Endodermal cell (in vitro differentiated cells): Measurements from ENCODE around the gene AFF2. TPM values are rescaled to one million over a fixed set of nuclear protein-coding genes. Genes with fewer than 3 reads are reported as not detected.

Source experiments
- DNase-seq: peaks from one replicate; pipeline ENCODE4 v3.0.0-alpha.2; 2017
- H3K27ac ChIP-seq: 2 replicates; pipeline ENCODE4 v1.5.1; 2013; ENCODE audit warnings: mild to moderate bottlenecking, low read depth, low read length, moderate library complexity
- H3K27me3 ChIP-seq: 2 replicates; pipeline ENCODE4 v1.6.1; 2013; ENCODE audit warnings: mild to moderate bottlenecking, low read length, moderate library complexity; ENCODE audit not compliant: insufficient read depth, control insufficient read depth, poor library complexity, severe bottlenecking
- H3K36me3 ChIP-seq: 2 replicates; pipeline ENCODE4 v1.7.0; 2013; ENCODE audit warnings: mild to moderate bottlenecking, low read length, moderate library complexity; ENCODE audit not compliant: control insufficient read depth, insufficient read depth
- H3K4me1 ChIP-seq: one replicate; pipeline ENCODE4 v1.7.0; 2013; ENCODE audit warnings: low read length; ENCODE audit not compliant: control insufficient read depth, insufficient read depth
- H3K4me3 ChIP-seq: 2 replicates; pipeline ENCODE4 v1.5.1; 2013; ENCODE audit warnings: mild to moderate bottlenecking, low read length, moderate library complexity
- H3K9ac ChIP-seq: 2 replicates; pipeline ENCODE4 v1.6.1; 2013; ENCODE audit warnings: mild to moderate bottlenecking, low read length, moderate library complexity; ENCODE audit not compliant: poor library complexity, severe bottlenecking; ENCODE audit errors: extremely low read depth
- H3K9me3 ChIP-seq: 2 replicates; pipeline ENCODE4 v1.6.1; 2013; ENCODE audit warnings: mild to moderate bottlenecking, low read length, moderate library complexity; ENCODE audit not compliant: control insufficient read depth
- H3K27ac Mint-ChIP-seq: 2 replicates; pipeline ENCODE4 v1.8.0; 2020; ENCODE audit warnings: mixed read lengths
- H3K27me3 Mint-ChIP-seq: 2 replicates; pipeline ENCODE4 v1.8.0; 2021; ENCODE audit warnings: mild to moderate bottlenecking, mixed read lengths; ENCODE audit not compliant: insufficient read depth
- H3K36me3 Mint-ChIP-seq: 2 replicates; pipeline ENCODE4 v1.8.0; 2020; ENCODE audit warnings: low read depth, mixed read lengths
- H3K4me1 Mint-ChIP-seq: 2 replicates; pipeline ENCODE4 v1.8.0; 2020; ENCODE audit warnings: mixed read lengths
- H3K4me3 Mint-ChIP-seq: 2 replicates; pipeline ENCODE4 v1.8.0; 2020; ENCODE audit warnings: mild to moderate bottlenecking, moderate library complexity, mixed read lengths
- H3K9me3 Mint-ChIP-seq: 2 replicates; pipeline ENCODE4 v1.8.0; 2020; ENCODE audit warnings: mild to moderate bottlenecking, mixed read lengths
- whole genome bisulfite sequencing, 2 experiments: methylation state at CpG; one replicate each; pipeline versions ENCODE4 v1.1.5 to v1.1.7; 2013; ENCODE audit warnings: missing lambda C conversion rate in 2 of 2, mixed read lengths in 1 of 2; ENCODE audit not compliant: insufficient coverage in 1 of 2, insufficient read length in 1 of 2; 5-methylcytosine and 5-hydroxymethylcytosine counted together
- total RNA-seq, 2 donors: library from RNA; stranded (reverse); fragmentation: NEBNext Ultra II Directional in 1 of 2; extraction: Animal tissue kit (Norgen Biotek cat#: 25700) in 1 of 2; gene quantifications; 2 replicates in 1 of 2; 3 replicates in 1 of 2; pipeline ENCODE4 v1.2.1, GENCODE V29; 2021
- TF ChIP-seq, protein P1 (sequence below): fragments of 200-600 bp; sonication (generic); conservative IDR thresholded peaks from 2 replicates; pipeline ENCODE4 v1.5.0; 2021; ENCODE audit warnings: antibody characterized with exemption, mild to moderate bottlenecking

Gene AFF2
- total RNA-seq, 2 donors from 2014 or later = 3.7 to 5.6 TPM

DNA sequence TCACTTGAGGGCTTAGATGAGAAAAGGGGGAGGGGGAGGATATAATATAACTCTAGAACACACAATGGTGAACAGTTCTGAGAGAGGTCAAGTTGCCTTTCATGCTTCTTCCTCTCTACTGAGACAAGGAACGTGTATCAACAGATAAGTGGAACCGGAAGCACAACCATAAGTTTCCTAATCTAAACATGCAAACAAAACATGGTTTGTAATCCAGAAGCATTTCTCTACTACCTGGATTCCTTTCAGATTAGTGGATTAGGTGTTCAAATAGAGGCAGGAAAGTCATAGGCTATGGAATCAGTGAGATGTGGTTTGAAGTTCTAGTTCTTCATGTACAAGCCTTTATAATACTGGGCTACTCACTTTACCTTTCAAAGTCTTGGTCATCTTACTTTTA is 544.1 kb downstream of the AFF2 start:
- Mint-ChIP-seq H3K4me3 (no peak overlapping the region), H3K27ac (no peak overlapping the region), H3K4me1 (no peaks in the 10 kb centered on the region), H3K27me3 (no peaks in the 10 kb centered on the region), H3K36me3 (no peaks in the 10 kb centered on the region), H3K9me3 (peaks cover 19% of the 10 kb centered on the region)
- no peaks in the 10 kb centered on the region for H3K36me3 ChIP-seq
- TF ChIP-seq, protein P1, sequence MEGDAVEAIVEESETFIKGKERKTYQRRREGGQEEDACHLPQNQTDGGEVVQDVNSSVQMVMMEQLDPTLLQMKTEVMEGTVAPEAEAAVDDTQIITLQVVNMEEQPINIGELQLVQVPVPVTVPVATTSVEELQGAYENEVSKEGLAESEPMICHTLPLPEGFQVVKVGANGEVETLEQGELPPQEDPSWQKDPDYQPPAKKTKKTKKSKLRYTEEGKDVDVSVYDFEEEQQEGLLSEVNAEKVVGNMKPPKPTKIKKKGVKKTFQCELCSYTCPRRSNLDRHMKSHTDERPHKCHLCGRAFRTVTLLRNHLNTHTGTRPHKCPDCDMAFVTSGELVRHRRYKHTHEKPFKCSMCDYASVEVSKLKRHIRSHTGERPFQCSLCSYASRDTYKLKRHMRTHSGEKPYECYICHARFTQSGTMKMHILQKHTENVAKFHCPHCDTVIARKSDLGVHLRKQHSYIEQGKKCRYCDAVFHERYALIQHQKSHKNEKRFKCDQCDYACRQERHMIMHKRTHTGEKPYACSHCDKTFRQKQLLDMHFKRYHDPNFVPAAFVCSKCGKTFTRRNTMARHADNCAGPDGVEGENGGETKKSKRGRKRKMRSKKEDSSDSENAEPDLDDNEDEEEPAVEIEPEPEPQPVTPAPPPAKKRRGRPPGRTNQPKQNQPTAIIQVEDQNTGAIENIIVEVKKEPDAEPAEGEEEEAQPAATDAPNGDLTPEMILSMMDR = no peak
- 88% methylated on average over 1 of the region's 2 CpGs; no CpG with 5 or more reads in 1 of the 2 experiments for WGBS, 2 experiments
- H3K27ac ChIP-seq = no peak overlapping the region
- DNase-seq = no peak
- H3K9me3 ChIP-seq = no peaks in the 10 kb centered on the region
- no peaks in the 10 kb centered on the region for H3K27me3 ChIP-seq
- H3K4me3 ChIP-seq = no peak overlapping the region
- H3K9ac ChIP-seq = no peak overlapping the region
- H3K4me1 ChIP-seq = no peaks in the 10 kb centered on the region

DNA sequence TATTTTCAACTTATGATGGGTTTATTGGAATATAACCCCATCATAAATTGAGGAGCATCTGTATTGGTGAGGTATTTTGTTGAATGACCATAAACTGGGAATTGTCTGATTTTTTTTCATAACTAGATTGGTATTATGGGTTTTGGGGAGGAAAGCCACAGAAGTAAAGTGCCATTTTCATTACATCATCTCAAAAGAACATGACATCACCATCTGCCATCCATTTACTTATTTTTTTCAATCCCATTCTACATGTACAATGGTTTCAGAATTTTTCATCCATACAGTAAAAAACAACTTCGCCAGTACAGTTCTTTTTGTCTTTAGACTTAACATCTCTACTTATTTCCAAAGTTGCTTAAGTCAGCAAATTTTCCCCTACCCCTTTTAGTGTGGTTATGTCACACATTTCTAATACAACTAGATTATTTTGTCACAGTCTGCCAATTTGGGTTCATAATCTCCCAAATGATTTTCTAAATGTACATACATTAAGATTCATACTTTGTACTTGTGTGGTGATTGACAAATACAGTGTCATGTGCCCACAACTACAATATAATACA is 545.3 kb downstream of the AFF2 start:
- Mint-ChIP-seq H3K27me3 (no peaks in the 10 kb centered on the region), H3K9me3 (peaks cover 20% of the 10 kb centered on the region), H3K4me1 (no peaks in the 10 kb centered on the region), H3K36me3 (no peaks in the 10 kb centered on the region), H3K27ac (no peak overlapping the region), H3K4me3 (no peak overlapping the region)
- Histone ChIP-seq H3K4me3 (no peak overlapping the region), H3K27me3 (no peaks in the 10 kb centered on the region), H3K27ac (no peak overlapping the region), H3K4me1 (no peaks in the 10 kb centered on the region), H3K9ac (no peak overlapping the region), H3K9me3 (no peaks in the 10 kb centered on the region), H3K36me3 (no peaks in the 10 kb centered on the region)
- WGBS, 2 experiments = 86 to 100% methylated on average over 1 of the region's 1 CpG
- TF ChIP-seq, protein P1 = no peak
- no peak for DNase-seq
